GM12878 (cell line): ENCODE data around the gene MAP3K10. TPM values are rescaled to one million over a fixed set of nuclear protein-coding genes. Genes with fewer than 3 reads are reported as not detected.
"Not testable (repeated sequence)": the region's sequence is repeated elsewhere in the genome, so short reads cannot be mapped to it uniquely, and the experiment has no call there.

Experiments
- ATAC-seq: fragments of 200-7000 bp; cut with Tn5 transposase; 3 replicates; pipeline ENCODE4 v1.9.1; 2020; ENCODE audit warnings: mild to moderate bottlenecking, moderate library complexity
- BruUV-seq: library from RNA; stranded (reverse); fragments of 400-500 nt; replicated peaks from 2 replicates; lab custom pipeline; 2021; lab: Mats Ljungman, UMichigan
- CTCF ChIA-PET: fragments of 300-600 bp; sonication (Branson Sonifier 250); formaldehyde crosslinking; extraction: SDS; loops from one replicate; lab custom pipeline; 2021; ENCODE audit warnings: inconsistent platforms; lab: Yijun Ruan, JAX
- POLR2A ChIA-PET: fragments of 350-600 bp; formaldehyde crosslinking; extraction: SDS; loops from one replicate; lab custom pipeline; 2021; ENCODE audit warnings: inconsistent platforms; lab: Charles Lee
- RAD21 ChIA-PET: fragments of 300-600 bp; sonication (Branson Sonifier 250); formaldehyde crosslinking; loops from one replicate; lab custom pipeline; 2023; ENCODE audit warnings: antibody characterized with exemption; ENCODE audit not compliant: unreplicated experiment; lab: Charles Lee
- SMC1A ChIA-PET: fragments of 300-600 bp; sonication (Branson Sonifier 250); formaldehyde crosslinking; loops from one replicate; lab custom pipeline; 2023; ENCODE audit not compliant: unreplicated experiment, uncharacterized antibody; lab: Charles Lee
- DNase-seq: peaks from one replicate; pipeline ENCODE4 v3.0.0-alpha.2; 2011; ENCODE audit warnings: low read depth, low spot score
- FAIRE-seq: peaks from 3 replicates; lab custom pipeline; 2011; peaks lifted over from hg19 to GRCh38; lab: Jason Lieb, UNC
- H2AFZ ChIP-seq: 2 replicates; pipeline ENCODE4 v1.6.0; 2011; ENCODE audit warnings: low read depth, low read length, control low read depth; ENCODE audit not compliant: control insufficient read depth
- H3K27ac ChIP-seq: 2 replicates; pipeline ENCODE4 v1.5.1; 2011; ENCODE audit warnings: control low read depth; ENCODE audit not compliant: control insufficient read depth, insufficient read depth
- H3K27me3 ChIP-seq, 2 experiments: replicated peaks in 1 of 2; 2 replicates each; pipeline versions ENCODE4 v1.6.0 to v1.6.1; 2011; ENCODE audit warnings: low read length in 1 of 2; ENCODE audit not compliant: control insufficient read depth in 2 of 2, insufficient read depth in 2 of 2
- H3K36me3 ChIP-seq, 2 experiments: 2 replicates each; pipeline ENCODE4 v1.5.1; 2011; ENCODE audit warnings: low read length in 1 of 2; ENCODE audit not compliant: control insufficient read depth in 2 of 2, insufficient read depth in 2 of 2
- H3K4me1 ChIP-seq: 2 replicates; pipeline ENCODE4 v1.6.1; 2011; ENCODE audit warnings: mild to moderate bottlenecking, low read length, moderate library complexity, mixed read lengths; ENCODE audit not compliant: control insufficient read depth, insufficient read depth
- H3K4me2 ChIP-seq: 2 replicates; pipeline ENCODE4 v1.6.0; 2011; ENCODE audit warnings: control low read depth; ENCODE audit not compliant: control insufficient read depth, insufficient read depth
- H3K4me3 ChIP-seq: fragments of 200-600 bp; sonication (generic); 2 replicates; pipeline ENCODE4 v1.5.1; 2016
- H3K79me2 ChIP-seq: 2 replicates; pipeline ENCODE4 v1.6.0; 2011; ENCODE audit warnings: low read length; ENCODE audit not compliant: control insufficient read depth, insufficient read depth
- H3K9ac ChIP-seq: 2 replicates; pipeline ENCODE4 v1.8.0; 2011; ENCODE audit warnings: low read length, control low read depth, mixed read lengths; ENCODE audit not compliant: control insufficient read depth, insufficient read depth
- H3K9me3 ChIP-seq: replicated peaks from 3 replicates; pipeline ENCODE4 v1.5.1; 2011; ENCODE audit warnings: mild to moderate bottlenecking, low read length; ENCODE audit not compliant: control insufficient read depth, insufficient read depth
- H4K20me1 ChIP-seq: 2 replicates; pipeline ENCODE4 v1.6.0; 2011; ENCODE audit not compliant: control insufficient read depth, insufficient read depth
- DPF2 ChIP-seq: fragments of 450-650 bp; IDR thresholded peaks from 2 replicates; pipeline ENCODE4 v1.6.1; 2017; ENCODE audit warnings: mild to moderate bottlenecking
- RAD51 ChIP-seq: fragments of 450-650 bp; IDR thresholded peaks from 2 replicates; pipeline ENCODE4 v1.6.1; 2016; ENCODE audit warnings: moderate library complexity, mild to moderate bottlenecking, inconsistent platforms
- WGBS: methylation state at CpG from one replicate; pipeline ENCODE4 v1.1.6; 2016; ENCODE audit warnings: low lambda C conversion rate; ENCODE audit not compliant: insufficient replicate concordance, insufficient coverage; ENCODE audit errors: missing lambda C conversion rate; 5-methylcytosine and 5-hydroxymethylcytosine counted together
- in situ Hi-C: fragments of 300-500 bp; cut with MboI; formaldehyde crosslinking; loops from 9 replicates; pipeline ENCODE4 v1.14.3; 2018; ENCODE audit warnings: mixed read lengths
- intact Hi-C: fragments of 100-400 bp; cut with micrococcal nuclease; formaldehyde crosslinking; loops from one replicate; pipeline ENCODE4 v1.14.2; 2022; ENCODE audit not compliant: unreplicated experiment
- polyA plus RNA-seq, 11 experiments: library from polyadenylated mRNA; depleted of rRNA in 4 of 11; unstranded in 6 of 11; stranded (reverse) in 5 of 11; fragments of >200 nt; fragmentation: Nextera tagmentation in 4 of 11; fragmentation: Illumina TruSeq in 1 of 11; extraction: Ambion mirVana in 4 of 11; extraction: Trizol in 1 of 11; gene quantifications; 1 replicate in 1 of 11; 2 replicates in 10 of 11; pipeline versions ENCODE4 v1.2.1 to v1.2.3, GENCODE V29; 2011 to 2016; ENCODE audit warnings: inconsistent platforms in 2 of 11, missing spikeins in 2 of 11, low read depth in 1 of 11
- total RNA-seq, 4 experiments: library from RNA; depleted of rRNA in 3 of 4; stranded (reverse); fragments of >200 nt in 3 of 4; fragmentation: Illumina TruSeq in 1 of 4; extraction: Trizol in 1 of 4; gene quantifications; 2 replicates each; pipeline versions ENCODE4 v1.2.1 to v1.2.3, GENCODE V29; 2013 to 2021

MAP3K10 gene
- total and polyA plus RNA-seq, 10 of the 15 experiments (the other 5 are each of a cell fraction or from before 2014, with no cell fraction given): 0.11 to 16.6 (median 2.6) TPM

DNA sequence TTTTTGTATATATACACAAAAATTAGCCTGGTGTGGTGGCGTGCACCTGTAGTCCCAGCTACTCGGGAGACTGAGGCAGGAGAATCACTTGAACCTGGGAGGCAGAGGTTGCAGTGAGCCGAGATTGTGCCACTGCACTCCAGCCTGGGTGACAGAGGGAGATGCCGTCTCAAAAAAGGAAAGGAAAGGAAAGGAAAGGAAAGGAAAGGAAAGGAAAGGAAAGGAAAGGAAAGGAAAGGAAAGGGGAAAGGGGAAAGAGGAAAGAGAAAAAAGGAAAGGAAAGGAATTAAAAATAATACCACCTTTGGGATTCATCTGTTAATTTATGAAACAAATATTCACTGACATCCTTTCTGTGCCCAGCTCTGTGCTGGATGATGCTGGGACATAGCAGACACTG lies 27.8 kb downstream of the MAP3K10 start:
- H3K4me1 ChIP-seq, DNase-seq, FAIRE-seq, H4K20me1 ChIP-seq, H3K4me2 ChIP-seq, H3K27me3 ChIP-seq, ATAC-seq, H2AFZ ChIP-seq, H3K4me3 ChIP-seq, H3K79me2 ChIP-seq, H3K36me3 ChIP-seq, H3K9ac ChIP-seq, BruUV-seq, intact Hi-C loops, H3K9me3 ChIP-seq, in situ Hi-C loops, H3K27ac ChIP-seq: not testable (repeated sequence)
- WGBS: 50% methylated on average over 4 of the region's 4 CpGs
- RAD21 ChIA-PET: interaction anchor here (0.8 to 1.3 kb wide), 2 partner anchors 27 to 195 kb away, joined by 3 to 4 read pairs; no protein-coding TSS in a partner anchor
- CTCF ChIA-PET: interaction anchor here (0.6 to 1.5 kb wide), 5 partner anchors 29 to 1549 kb away, joined by 3 to 7 read pairs (median 3); partner anchors contain the start of gene ZNF780B
- POLR2A ChIA-PET: interaction anchor here (0.6 kb wide), 1 partner anchor 385 kb away, joined by 4 read pairs; the partner anchor contains the start of gene DYRK1B
- SMC1A ChIA-PET: interaction anchor here (3.1 kb wide), 1 partner anchor 79 kb away, joined by 15 read pairs; no protein-coding TSS in a partner anchor

DNA sequence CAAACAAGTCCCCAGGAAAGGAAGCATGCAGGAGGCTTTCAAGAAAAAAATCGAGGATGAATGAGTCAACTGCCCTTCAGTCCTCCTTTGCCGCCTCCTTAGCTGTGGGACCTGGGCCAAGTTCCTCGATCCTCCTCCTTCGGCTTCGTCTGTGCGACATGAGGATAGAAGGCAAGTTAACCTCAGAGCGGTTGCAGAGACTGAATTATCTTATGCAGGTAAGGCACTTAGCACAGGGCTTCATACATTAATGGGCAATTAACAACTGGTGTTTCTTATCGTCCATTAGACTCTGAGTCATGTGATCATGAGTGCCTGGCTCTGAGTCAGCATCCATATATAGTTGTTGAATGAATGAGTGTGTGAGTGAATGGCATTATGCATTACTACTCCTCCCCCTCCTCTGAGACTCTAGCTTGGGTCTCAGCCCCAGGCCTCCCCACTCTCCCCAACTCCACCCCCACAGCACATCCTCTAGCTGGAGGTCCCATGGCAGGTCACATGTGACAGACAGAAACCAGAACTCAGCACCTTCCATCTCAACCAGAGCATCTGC lies 28.6 kb downstream of the MAP3K10 start:
- Histone ChIP-seq H3K79me2 (no peaks in the 10 kb centered on the region), H3K36me3 (no peaks in the 10 kb centered on the region), H3K9ac (no peak overlapping the region), H3K9me3 (peaks cover 4% of the 10 kb centered on the region; the same call in 1 of the 3 replicates), H3K4me2 (no peak overlapping the region), H3K27ac (no peak overlapping the region), H3K27me3 (peaks cover 0 to 6% of the 10 kb centered on the region in 2 experiments), H3K4me1 (no peaks in the 10 kb centered on the region), H2AFZ (no peak overlapping the region), H4K20me1 (no peaks in the 10 kb centered on the region), H3K4me3 (no peak overlapping the region)
- POLR2A ChIA-PET: no interaction called here
- WGBS: 67% methylated on average over 8 of the region's 8 CpGs
- intact Hi-C loops: no loop called here
- ATAC-seq: no peak
- RAD21 ChIA-PET: interaction anchor here (0.6 to 1.1 kb wide), 2 partner anchors 55 to 376 kb away, joined by 3 read pairs; no protein-coding TSS in a partner anchor
- DNase-seq: no peak
- SMC1A ChIA-PET: interaction anchor here (3.1 kb wide), 1 partner anchor 80 kb away, joined by 15 read pairs; no protein-coding TSS in a partner anchor
- in situ Hi-C loops: loop anchor here (5.0 kb wide), 1 partner anchor 77 kb away; no protein-coding TSS in a partner anchor
- TF ChIP-seq RAD51 (peak; percentile 23; the same call in 1 of the 2 replicates), DPF2 (no peak)
- no TSS peak for BruUV-seq
- CTCF ChIA-PET: interaction anchor here (1.0 to 1.5 kb wide), 3 partner anchors 30 to 80 kb away, joined by 3 to 7 read pairs (median 5); no protein-coding TSS in a partner anchor
- no peak for FAIRE-seq
